ENCODE measurements around the gene KCNT1.

The KCNT1 gene

GRCh38 chr9:135809166-135809565 lies 107.2 kb downstream of the KCNT1 start:
- TF ChIP-seq, protein P1, sequence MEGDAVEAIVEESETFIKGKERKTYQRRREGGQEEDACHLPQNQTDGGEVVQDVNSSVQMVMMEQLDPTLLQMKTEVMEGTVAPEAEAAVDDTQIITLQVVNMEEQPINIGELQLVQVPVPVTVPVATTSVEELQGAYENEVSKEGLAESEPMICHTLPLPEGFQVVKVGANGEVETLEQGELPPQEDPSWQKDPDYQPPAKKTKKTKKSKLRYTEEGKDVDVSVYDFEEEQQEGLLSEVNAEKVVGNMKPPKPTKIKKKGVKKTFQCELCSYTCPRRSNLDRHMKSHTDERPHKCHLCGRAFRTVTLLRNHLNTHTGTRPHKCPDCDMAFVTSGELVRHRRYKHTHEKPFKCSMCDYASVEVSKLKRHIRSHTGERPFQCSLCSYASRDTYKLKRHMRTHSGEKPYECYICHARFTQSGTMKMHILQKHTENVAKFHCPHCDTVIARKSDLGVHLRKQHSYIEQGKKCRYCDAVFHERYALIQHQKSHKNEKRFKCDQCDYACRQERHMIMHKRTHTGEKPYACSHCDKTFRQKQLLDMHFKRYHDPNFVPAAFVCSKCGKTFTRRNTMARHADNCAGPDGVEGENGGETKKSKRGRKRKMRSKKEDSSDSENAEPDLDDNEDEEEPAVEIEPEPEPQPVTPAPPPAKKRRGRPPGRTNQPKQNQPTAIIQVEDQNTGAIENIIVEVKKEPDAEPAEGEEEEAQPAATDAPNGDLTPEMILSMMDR (IDR thresholded peaks at IDR 0.05; ENCODE audit: low read depth, low read length) = no peak
- H3K4me3 ChIP-seq (ENCODE audit: low read depth, low read length) = no peak overlapping the region

DNA sequence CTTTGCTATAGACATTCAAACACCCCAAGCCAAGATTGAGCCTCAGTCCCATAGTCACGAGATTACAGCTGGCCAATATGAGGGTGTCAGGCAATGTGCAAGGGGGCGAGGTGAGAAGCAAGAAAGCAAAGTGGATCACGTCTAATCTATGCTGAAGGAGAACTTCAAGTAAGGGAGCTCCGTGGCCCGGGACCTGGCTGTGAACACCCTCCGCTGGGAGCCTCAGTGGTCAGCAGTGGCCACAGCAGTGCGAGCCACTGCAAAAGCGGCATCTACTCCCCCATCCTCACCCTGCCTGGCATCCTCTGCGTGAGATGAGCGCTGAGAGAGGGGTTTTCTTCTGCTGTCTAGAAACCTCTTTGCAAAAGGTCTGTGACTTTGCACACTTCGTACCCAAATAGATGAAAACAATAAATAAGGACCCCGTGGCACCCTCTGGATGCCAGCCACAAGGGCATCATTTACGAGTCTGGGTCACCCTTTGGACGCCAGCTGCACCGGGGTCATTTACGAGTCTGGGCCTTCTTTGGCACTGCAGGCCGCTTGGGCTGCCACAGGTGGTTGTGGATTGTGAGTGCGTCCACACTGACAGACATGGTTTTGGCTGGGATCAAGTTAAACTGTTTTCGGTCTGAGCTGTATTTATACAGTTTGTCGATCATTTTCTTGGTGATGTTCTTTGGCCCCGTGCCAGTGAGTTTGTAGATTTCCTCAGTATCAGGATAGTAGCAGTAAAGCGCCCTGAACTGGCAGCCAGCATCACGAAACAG lies 109.0 kb downstream of the KCNT1 start:
- H3K4me3 ChIP-seq (ENCODE audit: low read depth, low read length) = no peak overlapping the region
- TF ChIP-seq, protein P1 (IDR thresholded peaks at IDR 0.05; ENCODE audit: low read depth, low read length) = no peak

GRCh38 chr9:135811801-135812200 lies 109.8 kb downstream of the KCNT1 start:
- H3K4me3 ChIP-seq (ENCODE audit: low read depth, low read length) = no peak overlapping the region
- TF ChIP-seq, protein P1 (IDR thresholded peaks at IDR 0.05; ENCODE audit: low read depth, low read length) = no peak

GRCh38 chr9:135812961-135813360 lies 111.0 kb downstream of the KCNT1 start:
- TF ChIP-seq, protein P1 (IDR thresholded peaks at IDR 0.05; ENCODE audit: low read depth, low read length) = no peak
- no peak overlapping the region for H3K4me3 ChIP-seq (ENCODE audit: low read depth, low read length)

- H3K4me3 ChIP-seq (ENCODE audit: low read depth, low read length) = no peak overlapping the region
- TF ChIP-seq, protein P1 (IDR thresholded peaks at IDR 0.05; ENCODE audit: low read depth, low read length) = no peak
Observed at GRCh38 chr9:135813671-135814290, 111.8 kb downstream of the KCNT1 start.

DNA sequence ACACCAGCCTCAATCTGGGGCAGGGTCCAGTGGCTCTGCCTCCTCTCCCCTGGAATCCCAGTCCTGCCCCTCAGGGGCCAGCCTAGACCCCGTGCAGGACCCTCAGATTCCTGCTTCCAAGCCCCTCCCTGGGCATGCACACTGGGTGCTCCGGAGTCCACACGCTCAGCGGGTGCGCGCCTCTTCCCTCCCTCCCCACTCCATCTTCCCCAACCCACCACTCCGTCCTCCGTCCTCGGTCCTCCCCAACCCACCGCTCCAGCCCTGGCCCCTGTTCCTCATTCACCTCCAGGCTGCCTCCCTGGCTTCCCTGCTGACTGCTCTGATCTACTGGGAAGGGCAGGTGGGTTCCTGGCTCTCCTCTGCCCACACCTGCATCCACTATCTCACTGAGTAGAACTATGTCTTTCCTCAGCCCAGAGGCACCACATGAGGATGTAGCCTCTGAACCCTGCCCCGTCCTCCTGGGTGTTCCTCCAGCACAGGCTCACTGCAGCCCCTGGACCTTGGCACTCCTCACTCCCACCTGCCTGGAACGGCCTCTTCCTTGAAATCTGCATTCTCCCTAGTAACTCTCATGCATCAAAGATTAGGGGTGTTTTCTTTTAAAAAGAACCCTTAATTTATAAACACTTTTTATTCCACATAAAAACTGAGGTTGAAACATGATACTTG lies 112.6 kb downstream of the KCNT1 start:
- H3K4me3 ChIP-seq (ENCODE audit: low read depth, low read length) = no peak overlapping the region
- TF ChIP-seq, protein P1 (IDR thresholded peaks at IDR 0.05; ENCODE audit: low read depth, low read length) = no peak

- H3K4me3 ChIP-seq (ENCODE audit: low read depth, low read length) = no peak overlapping the region
- TF ChIP-seq, protein P1 (IDR thresholded peaks at IDR 0.05; ENCODE audit: low read depth, low read length) = no peak
Observed at GRCh38 chr9:135815413-135815812, 113.4 kb downstream of the KCNT1 start.

Data from WI38 (cell line).